Medulla oblongata (tissue), 1 donor: Measurements from ENCODE around the gene STXBP5L.
"Not testable (repeated sequence)": the region's sequence is repeated elsewhere in the genome, so short reads cannot be mapped to it uniquely, and the experiment has no call there.

Experiments used
- DNase-seq: peaks from one replicate; pipeline ENCODE4 v3.0.0-alpha.2; 2015; ENCODE audit errors: extremely low spot score

STXBP5L gene

DNA sequence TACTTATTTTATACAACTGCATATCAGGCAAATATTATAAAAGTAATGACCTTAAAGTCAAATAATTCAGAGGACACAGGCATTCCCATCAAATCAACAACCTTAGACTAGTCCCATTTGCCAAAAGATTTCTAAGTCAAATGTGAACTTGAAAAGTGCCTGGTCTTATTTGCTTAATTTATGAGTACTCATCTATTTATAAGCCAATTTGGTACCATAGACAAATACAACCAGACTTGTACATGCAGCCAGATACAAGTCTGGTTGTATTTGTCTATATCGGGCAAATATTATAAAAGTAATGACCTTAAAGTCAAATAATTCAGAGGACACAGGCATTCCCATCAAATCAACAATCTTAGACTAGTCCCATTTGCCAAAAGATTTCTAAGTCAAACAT, 322.2 kb downstream of the STXBP5L start:
- DNase-seq: not testable (repeated sequence)

DNA sequence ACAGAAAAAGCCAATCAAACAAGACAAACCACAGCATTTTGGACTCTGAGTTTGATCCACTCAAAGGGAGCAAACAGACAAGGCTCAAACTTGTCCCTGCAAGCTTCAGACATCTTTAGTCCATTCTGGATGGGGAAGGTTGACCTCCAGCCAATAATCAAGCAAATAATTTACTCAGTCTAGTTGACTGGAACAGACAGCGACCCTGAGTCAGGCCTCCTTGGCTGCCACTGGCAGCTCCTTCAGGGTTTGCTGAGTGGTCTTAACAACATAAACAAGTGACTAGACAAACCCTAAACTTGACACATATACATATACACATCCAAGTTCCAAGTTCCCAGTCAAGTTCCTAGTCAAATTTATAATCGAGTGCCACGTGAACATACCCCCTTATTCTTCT, 323.9 kb downstream of the STXBP5L start:
- no peak for DNase-seq

DNA sequence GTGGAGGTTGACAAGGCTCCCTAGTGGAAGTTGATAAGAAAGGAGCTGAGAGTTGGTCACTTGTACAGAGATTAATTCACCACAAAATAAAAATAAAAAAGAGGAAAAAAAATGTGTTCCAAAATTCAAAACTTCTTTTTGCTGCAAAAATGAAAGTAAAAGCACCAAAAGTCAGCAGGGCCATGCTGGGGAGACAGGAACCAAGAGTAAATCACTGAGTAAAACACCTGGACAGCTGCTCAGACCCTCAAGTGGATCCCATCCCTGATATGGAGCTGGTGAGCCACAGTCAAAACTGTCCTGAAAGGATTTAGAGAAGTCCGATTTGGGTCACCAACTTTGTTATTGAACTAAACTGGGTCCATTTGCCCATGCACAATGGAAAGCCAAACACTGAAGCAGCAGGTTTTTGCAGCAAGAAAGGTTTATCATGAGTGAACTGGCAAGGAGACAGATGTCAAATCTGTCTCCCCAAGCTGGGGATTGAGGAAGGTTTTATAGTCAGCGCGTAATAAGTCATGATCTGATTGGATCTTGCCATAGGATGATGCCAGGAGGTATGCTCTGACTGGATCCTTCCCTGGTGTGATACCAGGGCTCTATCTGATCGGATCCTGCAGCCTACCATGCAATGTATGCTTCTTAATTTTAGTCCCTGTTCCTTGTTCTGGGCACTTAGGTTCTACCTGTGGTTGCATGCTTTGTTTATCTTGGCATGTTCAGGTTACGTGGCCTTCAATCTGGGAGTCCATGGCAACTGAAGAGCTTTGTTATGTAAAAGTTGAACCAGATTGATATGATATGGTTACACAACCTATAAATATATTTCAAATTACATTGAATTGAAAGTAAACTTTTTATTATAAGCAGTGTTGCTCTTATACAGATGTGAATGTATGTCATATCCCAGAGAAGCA, 324.6 kb downstream of the STXBP5L start:
- no peak for DNase-seq

DNA sequence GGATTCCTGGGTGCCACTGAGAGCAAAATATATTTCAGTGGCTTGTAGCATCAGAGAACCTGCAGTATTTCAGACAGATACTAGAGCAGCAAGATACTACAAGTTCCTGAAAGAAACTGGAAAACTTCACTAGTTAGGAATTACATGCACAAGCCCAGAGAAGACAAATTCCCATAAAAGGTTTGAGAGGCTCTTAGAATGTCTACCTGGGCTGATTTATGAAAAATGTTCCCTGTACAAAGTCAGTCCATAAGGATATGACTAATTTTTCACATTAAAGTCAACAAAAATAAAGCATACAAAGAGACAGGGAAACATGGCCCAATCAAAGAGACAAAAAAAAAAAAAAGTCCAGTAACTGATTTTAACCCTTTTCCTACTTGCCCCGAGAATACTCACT, 335.2 kb downstream of the STXBP5L start:
- DNase-seq: no peak

DNA sequence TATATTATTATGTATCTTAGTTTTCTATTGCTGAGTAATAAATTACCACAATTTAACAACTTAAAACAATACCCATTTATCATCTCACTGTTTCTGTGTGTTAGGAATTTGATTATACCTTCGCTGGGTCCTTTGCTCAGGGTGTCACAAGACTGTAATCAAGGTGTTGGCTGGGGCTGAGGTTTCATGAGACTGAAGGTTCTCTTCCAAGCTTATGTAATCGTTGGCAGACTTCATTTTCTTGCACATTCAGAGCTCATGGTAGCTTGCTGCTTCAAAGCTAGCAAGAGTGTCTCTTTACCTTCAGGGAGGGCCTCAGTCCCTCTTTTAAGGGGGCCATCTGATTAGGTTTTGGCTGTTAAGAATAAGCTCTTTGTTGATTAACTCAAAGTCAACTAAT, 344.7 kb downstream of the STXBP5L start:
- no peak for DNase-seq

DNA sequence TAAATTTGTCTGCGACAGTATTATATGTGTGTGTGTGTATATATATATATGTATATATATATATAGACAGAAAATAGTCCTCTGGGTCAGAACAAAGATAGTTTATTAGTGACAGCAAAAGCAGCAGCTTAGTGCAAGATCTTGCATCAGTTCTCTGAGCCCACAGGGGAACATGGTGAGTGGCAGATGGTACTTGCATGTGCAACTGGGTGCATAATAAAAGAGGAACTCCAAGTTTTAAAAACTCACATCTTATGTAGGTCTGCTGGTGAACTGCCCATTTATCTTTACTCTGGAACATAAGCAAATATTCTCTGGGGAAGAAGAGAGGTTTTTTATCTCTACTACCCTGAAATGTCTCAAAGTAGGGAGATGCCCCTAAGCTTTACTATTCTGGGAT, 361.4 kb downstream of the STXBP5L start:
- DNase-seq: no peak

DNA sequence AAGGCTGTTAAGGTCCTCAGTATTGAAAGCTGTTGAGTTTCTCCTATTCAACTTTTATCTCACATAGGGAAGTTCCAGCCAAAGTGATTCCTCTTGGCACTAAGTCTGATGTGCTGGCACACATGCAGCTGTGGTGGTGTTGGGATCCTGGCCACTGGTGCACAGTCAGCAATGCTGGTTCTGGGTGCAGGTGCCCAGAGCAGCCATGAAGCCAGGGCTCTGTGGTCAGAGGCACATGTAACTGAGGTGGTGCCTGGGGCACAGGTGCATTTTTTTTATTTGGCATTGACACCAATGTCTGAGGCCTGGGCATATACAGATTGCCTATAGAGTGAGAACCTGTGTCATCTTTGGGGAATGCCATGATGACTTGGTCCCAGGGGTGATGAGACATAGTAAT, 366.4 kb downstream of the STXBP5L start:
- no peak for DNase-seq

DNA sequence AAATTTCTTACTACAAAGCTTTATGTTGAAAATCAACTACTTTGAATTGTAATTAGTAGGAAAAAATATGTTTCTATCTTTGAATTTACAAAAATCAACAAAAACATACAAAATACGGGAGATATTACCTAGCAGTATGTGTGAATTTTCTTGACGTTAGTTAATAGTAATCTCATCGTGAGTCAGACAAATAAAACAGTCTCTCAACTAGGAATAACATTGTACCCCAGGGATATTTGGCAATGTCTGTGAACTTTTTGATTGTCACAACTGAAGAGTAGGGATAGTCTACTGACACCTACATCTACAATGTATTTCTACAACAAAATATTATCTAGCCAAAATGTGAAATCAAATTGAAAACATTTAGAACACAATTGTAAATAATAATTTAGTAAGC, 387.4 kb downstream of the STXBP5L start:
- DNase-seq: no peak

DNA sequence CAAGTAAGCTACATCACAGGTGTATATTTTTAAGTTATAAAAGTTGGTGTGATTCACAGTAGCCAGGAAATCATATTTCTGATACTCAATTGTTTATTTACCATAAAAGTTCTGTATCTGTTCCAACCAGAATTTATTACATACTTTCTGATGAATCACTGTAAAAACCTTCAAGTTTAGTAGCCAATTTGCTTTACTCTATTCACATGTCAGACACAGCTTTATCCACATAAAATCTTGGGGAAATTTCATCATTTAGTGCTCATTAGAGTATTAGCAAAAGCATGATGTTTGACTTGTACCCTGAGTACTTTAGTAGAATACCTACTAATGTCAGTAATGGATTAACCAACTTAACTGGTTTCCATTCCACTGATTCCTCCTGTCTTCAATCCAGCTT, 388.0 kb downstream of the STXBP5L start:
- DNase-seq: no peak

DNA sequence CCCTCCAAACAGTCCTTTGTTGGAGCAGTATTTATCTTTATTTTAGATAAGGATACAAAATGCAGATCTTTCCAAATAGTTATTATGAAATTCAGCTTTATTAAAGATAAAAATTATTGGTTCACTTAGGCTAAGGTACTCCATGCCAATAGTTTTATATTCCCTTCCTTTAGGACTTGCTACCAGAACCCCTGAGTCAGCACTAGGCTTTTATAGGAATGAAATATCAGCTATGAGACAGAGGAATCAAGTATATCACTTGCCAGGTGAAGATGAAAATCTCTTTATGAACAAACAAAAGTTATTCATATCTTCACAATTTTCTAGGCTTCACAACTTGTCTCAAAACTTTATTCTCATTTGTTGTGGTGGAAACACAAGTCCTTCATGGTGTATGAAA, 416.3 kb downstream of the STXBP5L start:
- no peak for DNase-seq

DNA sequence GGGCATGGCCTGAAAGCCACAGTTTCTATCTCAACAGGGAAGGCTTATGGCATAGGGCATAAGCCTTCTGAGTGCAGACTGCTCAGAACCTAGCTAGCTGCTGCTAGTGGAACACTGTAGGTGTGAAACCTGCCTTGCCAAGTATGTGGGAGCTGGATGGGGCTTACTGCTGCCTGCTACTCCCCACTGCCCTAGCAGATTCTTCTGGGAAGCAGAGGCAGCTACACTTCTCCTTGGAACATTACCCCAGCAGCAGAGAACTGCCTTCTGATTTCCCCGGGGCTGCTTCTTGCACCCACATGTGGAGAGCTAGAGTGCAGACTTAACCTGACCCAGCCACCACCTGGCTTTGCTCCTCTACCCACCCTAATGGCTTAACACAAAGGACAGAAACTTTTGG, 422.1 kb downstream of the STXBP5L start:
- DNase-seq: no peak

DNA sequence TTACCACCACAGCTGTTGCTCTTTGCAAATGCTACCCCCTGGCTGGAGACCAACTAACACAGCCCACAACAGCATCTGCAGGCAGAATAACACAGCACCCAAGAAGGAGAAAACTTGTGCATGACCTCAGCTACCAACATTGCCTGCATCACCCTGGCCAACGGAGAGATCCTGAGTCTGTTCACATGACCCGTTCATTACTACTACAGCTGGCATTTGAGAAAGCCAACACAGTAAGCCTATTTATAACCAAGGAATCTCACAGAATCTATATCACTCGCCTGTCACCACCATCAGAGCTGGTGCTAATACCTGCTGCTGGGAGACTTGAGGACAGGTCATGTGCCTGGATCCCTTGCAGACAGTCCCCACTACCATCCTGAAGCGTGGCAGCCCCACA, 422.6 kb downstream of the STXBP5L start:
- DNase-seq: no peak

DNA sequence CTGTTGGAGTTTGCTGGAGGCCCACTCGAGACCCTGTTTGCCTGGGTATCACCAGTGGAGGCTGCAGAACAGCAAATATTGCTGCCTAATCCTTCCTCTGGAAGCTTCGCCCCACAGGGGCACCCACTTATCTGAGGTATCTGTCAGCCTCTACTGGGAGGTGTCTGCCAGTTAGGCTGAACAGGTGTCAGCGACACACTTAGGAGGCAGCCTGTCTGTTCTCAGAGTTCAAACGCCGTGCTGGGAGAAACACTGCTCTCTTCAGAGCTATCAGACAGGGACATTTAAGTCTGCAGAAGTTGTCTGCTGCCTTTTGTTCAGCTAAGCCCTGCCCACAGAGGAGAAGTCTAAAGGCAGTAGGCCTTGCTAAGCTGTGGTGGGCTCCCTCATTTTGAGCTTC, 448.0 kb downstream of the STXBP5L start:
- DNase-seq: not testable (repeated sequence)

DNA sequence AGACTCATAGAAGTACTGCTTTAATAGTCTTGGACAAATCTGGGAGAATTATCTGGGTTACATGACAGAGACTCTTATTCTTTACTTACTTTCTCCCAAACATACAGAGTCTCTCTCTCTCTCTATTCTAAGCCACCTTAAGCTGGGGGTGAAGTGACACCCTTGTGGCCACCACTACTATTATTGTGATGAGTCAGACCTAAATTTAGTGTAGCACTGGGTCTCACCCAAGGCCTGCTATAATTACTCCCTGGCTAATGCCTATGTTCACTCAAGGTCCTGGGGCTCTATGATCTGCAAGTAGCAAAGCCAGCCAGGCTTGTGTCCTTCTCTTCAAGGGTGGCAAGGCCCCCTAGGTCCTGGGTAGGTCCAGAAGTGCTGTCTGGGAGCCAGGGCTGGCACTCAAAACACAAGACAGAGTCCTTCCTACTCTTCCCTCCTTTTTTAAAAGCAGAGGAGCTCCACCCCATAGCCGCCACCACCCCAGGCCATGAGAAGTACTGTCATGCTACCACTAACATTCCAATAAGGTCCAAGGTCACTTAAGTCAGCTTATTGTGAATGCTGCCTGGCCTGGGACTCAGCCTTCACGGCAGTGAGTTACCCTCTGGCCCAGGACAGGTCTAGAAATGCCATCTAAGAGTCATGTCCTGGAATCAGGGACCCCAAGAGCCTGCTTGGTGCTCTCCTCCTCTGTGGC, 454.2 kb downstream of the STXBP5L start:
- DNase-seq: no peak

DNA sequence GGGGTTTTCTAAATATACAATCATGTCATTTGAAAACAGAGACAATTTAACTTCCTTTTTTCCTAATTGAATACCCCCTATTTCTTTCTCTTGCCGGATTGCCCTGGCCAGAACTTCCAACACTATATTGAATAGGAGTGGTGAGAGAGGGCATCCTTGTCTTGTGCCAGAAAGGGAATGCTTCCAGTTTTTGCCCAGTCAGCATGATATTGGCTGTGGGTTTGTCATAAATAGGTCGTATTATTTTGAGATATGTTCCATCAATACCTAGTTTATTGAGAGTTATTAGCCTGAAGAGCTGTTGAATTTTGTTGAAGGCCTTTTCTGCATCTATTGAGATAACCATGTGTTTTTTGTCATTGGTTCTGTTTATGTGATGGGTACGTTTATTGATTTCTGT, 480.3 kb downstream of the STXBP5L start:
- not testable (repeated sequence) for DNase-seq

DNA sequence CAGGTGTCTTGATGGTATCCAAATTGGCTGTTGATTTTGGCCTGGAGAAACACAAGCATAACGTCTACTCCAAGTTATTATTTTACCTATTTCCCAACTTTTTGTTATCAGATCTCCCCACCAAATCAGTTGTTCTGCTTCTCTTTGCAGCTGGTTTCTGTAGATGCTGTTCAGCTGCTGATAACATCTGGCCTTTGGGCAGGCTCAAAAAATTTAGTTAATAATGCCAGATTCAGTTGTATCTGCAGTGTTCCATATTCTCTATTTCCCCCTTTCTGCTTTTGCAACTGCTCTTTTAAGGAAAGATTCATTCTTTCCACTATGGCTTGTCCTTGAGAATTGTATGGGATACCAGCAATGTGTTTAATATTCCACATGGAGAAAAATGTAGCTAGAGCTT, 488.0 kb downstream of the STXBP5L start:
- not testable (repeated sequence) for DNase-seq

DNA sequence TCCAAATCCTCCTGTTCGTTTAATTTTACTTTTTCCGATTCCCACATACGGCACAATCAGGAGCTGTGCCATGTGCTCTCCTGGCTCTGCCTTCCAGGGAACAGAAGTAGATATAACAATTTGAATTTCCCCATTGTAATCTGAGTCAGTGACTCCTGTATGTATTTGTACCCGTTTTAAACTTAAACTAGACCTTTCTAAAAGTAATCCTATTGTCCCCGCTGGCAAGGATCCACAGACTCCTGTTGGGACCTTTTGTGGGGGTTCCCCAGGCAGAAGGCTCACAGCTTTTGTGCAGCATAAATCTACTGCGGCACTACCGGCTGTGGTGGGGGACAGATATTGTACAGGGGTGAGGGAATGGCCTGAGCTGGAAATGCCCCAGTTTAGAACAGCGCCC, 490.0 kb downstream of the STXBP5L start:
- not testable (repeated sequence) for DNase-seq

DNA sequence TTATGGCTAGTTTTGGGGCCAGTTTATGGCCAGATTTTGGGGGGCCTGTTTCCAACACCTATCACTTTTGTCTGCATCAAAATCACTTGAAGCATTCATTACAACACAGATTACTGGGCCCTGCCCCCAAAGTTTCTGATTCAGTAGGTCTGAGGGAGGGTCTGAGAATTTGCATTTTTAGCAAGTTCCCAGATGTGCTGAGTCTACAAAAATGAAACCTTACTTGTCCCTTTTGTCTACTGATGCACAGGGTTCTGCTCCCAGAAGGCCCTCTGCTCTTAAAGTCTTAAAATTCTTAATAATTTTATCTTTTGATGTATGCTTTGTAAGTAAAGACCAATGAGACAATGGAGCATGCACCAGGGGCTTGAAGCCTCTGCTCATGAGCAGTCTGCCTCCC, 491.8 kb downstream of the STXBP5L start:
- no peak for DNase-seq

DNA sequence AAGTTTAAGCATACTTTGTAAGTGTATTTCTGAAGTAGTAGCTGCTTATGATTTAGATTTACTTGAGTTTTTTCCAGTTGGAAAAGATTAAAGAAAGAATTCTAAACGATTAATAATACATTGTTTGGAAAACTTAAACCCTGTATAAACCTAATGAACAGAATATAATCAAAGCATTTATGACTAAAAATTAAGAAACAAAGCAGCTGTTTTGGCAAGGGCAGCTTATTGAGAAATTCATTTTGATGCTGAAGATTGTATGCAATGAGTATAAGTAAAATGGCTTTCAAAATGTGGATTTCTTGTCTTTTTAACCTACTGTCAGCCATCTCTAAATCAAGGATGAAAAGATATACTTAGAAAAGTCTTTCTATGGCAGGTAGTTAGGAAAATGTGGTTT, 497.6 kb downstream of the STXBP5L start:
- DNase-seq: no peak

DNA sequence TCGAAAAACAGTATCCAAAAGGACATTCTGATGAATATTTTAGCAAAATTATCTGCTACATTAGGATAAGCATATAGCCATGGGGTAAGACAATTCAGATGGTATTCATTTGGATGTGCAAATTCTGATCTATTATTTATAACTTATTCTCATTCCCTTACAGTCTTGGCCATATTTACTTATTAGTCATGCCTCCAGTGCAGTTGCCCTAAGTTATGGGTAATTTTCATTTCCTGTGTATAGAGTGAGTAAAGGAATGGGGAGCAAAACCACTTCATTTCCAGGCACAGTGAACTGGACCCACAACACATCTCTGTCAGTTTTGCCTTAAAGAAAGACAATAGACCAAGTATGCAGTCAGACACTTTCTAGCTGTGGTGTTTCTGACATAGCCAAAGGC, 503.5 kb downstream of the STXBP5L start:
- no peak for DNase-seq

DNA sequence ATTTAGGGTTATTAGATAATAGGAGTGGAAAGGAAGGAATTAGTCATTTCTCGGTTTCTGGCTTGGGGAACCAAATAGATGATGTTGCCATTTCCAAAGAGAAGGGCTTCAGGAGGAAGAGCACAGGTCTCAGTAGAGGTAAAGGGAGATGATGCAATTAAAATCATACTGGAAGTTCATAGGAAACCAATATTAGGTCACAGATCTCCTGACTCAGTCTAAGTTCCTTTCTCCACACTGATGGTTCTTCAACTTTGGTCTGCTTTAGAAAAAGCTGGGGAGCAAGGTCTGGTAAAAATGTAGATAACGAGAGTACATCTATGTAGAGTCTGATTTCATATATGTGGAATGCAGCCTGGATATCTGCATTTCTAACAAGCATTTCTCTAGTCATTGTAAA, 506.9 kb downstream of the STXBP5L start:
- no peak for DNase-seq

DNA sequence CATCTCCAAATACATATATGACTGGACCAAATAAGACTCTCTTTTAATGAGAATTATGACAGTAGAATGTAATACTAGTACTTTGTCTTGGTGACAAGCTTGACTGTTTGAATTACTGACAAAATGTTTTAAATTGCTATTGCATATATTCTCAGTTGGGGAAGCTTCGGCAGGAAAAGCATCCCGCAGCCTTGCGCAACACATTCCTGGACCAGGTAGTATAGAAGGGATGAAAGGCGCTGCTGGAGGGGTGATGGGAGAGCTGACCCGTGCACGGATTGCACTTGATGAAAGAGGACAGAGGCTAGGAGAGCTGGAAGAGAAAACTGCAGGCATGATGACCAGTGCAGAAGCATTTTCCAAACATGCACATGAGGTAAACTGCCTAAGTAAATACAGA, 510.2 kb downstream of the STXBP5L start:
- no peak for DNase-seq

DNA sequence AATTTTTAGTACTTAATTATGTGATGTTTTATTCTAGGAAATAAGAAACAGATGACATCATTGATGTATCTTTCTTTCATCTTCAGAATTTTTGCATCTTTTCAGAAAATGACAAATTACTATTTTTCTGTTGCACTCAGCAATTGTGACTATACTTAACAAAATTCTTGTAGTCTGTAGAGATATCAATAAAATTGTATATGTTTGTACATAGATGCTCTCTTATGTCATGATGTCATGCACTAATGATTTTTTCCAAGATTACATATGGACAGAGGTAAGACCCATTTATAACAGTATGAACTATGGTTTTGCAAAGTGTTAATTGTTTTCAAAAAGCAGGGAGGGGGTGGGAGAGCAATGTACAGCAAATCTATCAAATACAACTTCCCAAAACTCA, 516.5 kb downstream of the STXBP5L start:
- no peak for DNase-seq
